A673 (cell line): Measurements from ENCODE around the gene HS6ST2. TPM values are rescaled to one million over a fixed set of nuclear protein-coding genes. Genes with fewer than 3 reads are reported as not detected.

Experiments
- BruUV-seq: library from RNA; stranded (reverse); fragments of 400-500 nt; replicated peaks from 2 replicates; lab custom pipeline; 2021; lab: Mats Ljungman, UMichigan
- CTCF ChIA-PET: fragments of 300-600 bp; sonication (Branson Sonifier 250); formaldehyde crosslinking; loops from one replicate; lab custom pipeline; 2022; ENCODE audit warnings: antibody characterized with exemption; lab: Charles Lee
- POLR2A ChIA-PET: fragments of 300-600 bp; sonication (Branson Sonifier 250); formaldehyde crosslinking; loops from one replicate; lab custom pipeline; 2022; ENCODE audit warnings: antibody characterized with exemption; ENCODE audit not compliant: low non-redundant PET; lab: Charles Lee
- DNase-seq: peaks from one replicate; pipeline ENCODE4 v3.0.0-alpha.2; 2015; ENCODE audit warnings: low spot score
- H3K27ac ChIP-seq: fragments of 200-600 bp; sonication (generic); 2 replicates; pipeline ENCODE4 v1.5.1; 2016; ENCODE audit warnings: mixed run types, low read depth, mild to moderate bottlenecking, mixed read lengths, antibody characterized with exemption, low read length; ENCODE audit not compliant: poor library complexity, severe bottlenecking
- H3K27me3 ChIP-seq: fragments of 200-600 bp; sonication (generic); replicated peaks from 2 replicates; pipeline ENCODE4 v1.6.1; 2017; ENCODE audit warnings: mixed run types, low read depth, mild to moderate bottlenecking, mixed read lengths, antibody characterized with exemption, low read length; ENCODE audit not compliant: insufficient read depth, poor library complexity
- H3K36me3 ChIP-seq: fragments of 200-600 bp; sonication (generic); 2 replicates; pipeline ENCODE4 v1.6.1; 2016; ENCODE audit warnings: mixed run types, mild to moderate bottlenecking, mixed read lengths, antibody characterized with exemption, low read length; ENCODE audit not compliant: insufficient read depth, poor library complexity, severe bottlenecking
- H3K4me1 ChIP-seq: fragments of 200-600 bp; sonication (generic); 2 replicates; pipeline ENCODE4 v1.6.1; 2017; ENCODE audit warnings: mixed run types, mild to moderate bottlenecking, mixed read lengths, antibody characterized with exemption, low read length; ENCODE audit not compliant: insufficient read depth, poor library complexity, severe bottlenecking
- H3K4me3 ChIP-seq: fragments of 200-600 bp; sonication (generic); 2 replicates; pipeline ENCODE4 v1.5.1; 2016; ENCODE audit warnings: low read depth, mixed run types, mild to moderate bottlenecking, mixed read lengths, low read length; ENCODE audit not compliant: poor library complexity, severe bottlenecking
- H3K9me3 ChIP-seq: fragments of 200-600 bp; sonication (generic); 2 replicates; pipeline ENCODE4 v1.6.1; 2016; ENCODE audit warnings: mixed run types, low read depth, mild to moderate bottlenecking, mixed read lengths, antibody characterized with exemption, low read length; ENCODE audit not compliant: poor library complexity, severe bottlenecking
- CTCF ChIP-seq: fragments of 300-800, 200-600 bp; sonication (generic); conservative IDR thresholded peaks from 2 replicates; pipeline ENCODE4 v1.5.1; 2017; ENCODE audit warnings: low read depth, mild to moderate bottlenecking, antibody characterized with exemption, low read length, moderate library complexity, mixed read lengths
- EZH2 ChIP-seq: fragments of 200-600 bp; sonication (generic); IDR thresholded peaks from 2 replicates; pipeline ENCODE4 v1.6.1; 2017; ENCODE audit warnings: borderline replicate concordance, low read depth, mild to moderate bottlenecking, mixed read lengths, antibody characterized with exemption, low read length; ENCODE audit not compliant: poor library complexity, severe bottlenecking
- intact Hi-C: fragments of 100-400 bp; cut with micrococcal nuclease; formaldehyde crosslinking; loops from one replicate; pipeline ENCODE4 v1.10.0; 2022; ENCODE audit not compliant: unreplicated experiment
- total RNA-seq: library from RNA; stranded (reverse); gene quantifications from 2 replicates; pipeline ENCODE4 v1.2.3, GENCODE V29; 2021

The HS6ST2 gene
- total RNA-seq, 1 experiment from 2014 or later = 6.9 TPM

- H3K4me1 ChIP-seq = no peaks in the 10 kb centered on the region
- no peak overlapping the region for H3K27ac ChIP-seq
- H3K4me3 ChIP-seq = no peak overlapping the region
- TF ChIP-seq CTCF = no peak
- TF ChIP-seq EZH2 = no peak
- intact Hi-C loops = no loop called here
- BruUV-seq = no TSS peak
- H3K9me3 ChIP-seq = no peaks in the 10 kb centered on the region
- no peaks in the 10 kb centered on the region for H3K27me3 ChIP-seq
- CTCF ChIA-PET = no interaction called here
- no peak for DNase-seq
- POLR2A ChIA-PET = no interaction called here
- H3K36me3 ChIP-seq = no peaks in the 10 kb centered on the region
Measured at GRCh38 chrX:132618810-132619209, 339.6 kb downstream of the HS6ST2 start.

- H3K9me3 ChIP-seq = no peaks in the 10 kb centered on the region
- no TSS peak for BruUV-seq
- no peaks in the 10 kb centered on the region for H3K4me1 ChIP-seq
- no peak for TF ChIP-seq EZH2
- TF ChIP-seq CTCF = peak; percentile 67
- no peak overlapping the region for H3K27ac ChIP-seq
- no peaks in the 10 kb centered on the region for H3K36me3 ChIP-seq
- CTCF ChIA-PET = interaction anchor here (1.0 kb wide), 1 partner anchor 389 kb away, joined by 9 read pairs; no protein-coding TSS in a partner anchor
- no peak overlapping the region for H3K4me3 ChIP-seq
- POLR2A ChIA-PET = no interaction called here
- DNase-seq = peak; percentile 56
- intact Hi-C loops = loop anchor here (2.0 kb wide), 1 partner anchor 323 kb away; no protein-coding TSS in a partner anchor
- no peaks in the 10 kb centered on the region for H3K27me3 ChIP-seq
Measured at GRCh38 chrX:132615391-132616131, 342.9 kb downstream of the HS6ST2 start.

GRCh38 chrX:132614297-132614696, 344.1 kb downstream of the HS6ST2 start:
- ChIA-PET CTCF (interaction anchor here (1.0 to 1.2 kb wide), 2 partner anchors 322 to 773 kb away, joined by 3 to 5 read pairs; no protein-coding TSS in a partner anchor), POLR2A (no interaction called here)
- Histone ChIP-seq H3K36me3 (no peaks in the 10 kb centered on the region), H3K27ac (no peak overlapping the region), H3K27me3 (no peaks in the 10 kb centered on the region), H3K9me3 (no peaks in the 10 kb centered on the region), H3K4me1 (no peaks in the 10 kb centered on the region), H3K4me3 (no peak overlapping the region)
- TF ChIP-seq EZH2 (no peak), CTCF (peak; percentile 40)
- intact Hi-C loops = loop anchor here (2.0 to 5.0 kb wide), 2 partner anchors 321 to 772 kb away; no protein-coding TSS in a partner anchor
- BruUV-seq = no TSS peak
- peak; percentile 5 for DNase-seq
